ENCODE measurements around the gene AUTS2.

AUTS2 gene

GRCh38 chr7:69764681-69765080 is 166.4 kb downstream of the AUTS2 start:
- no peak overlapping the region for H3K4me3 ChIP-seq (ENCODE audit: low read depth, low read length)
- TF ChIP-seq, protein P1, sequence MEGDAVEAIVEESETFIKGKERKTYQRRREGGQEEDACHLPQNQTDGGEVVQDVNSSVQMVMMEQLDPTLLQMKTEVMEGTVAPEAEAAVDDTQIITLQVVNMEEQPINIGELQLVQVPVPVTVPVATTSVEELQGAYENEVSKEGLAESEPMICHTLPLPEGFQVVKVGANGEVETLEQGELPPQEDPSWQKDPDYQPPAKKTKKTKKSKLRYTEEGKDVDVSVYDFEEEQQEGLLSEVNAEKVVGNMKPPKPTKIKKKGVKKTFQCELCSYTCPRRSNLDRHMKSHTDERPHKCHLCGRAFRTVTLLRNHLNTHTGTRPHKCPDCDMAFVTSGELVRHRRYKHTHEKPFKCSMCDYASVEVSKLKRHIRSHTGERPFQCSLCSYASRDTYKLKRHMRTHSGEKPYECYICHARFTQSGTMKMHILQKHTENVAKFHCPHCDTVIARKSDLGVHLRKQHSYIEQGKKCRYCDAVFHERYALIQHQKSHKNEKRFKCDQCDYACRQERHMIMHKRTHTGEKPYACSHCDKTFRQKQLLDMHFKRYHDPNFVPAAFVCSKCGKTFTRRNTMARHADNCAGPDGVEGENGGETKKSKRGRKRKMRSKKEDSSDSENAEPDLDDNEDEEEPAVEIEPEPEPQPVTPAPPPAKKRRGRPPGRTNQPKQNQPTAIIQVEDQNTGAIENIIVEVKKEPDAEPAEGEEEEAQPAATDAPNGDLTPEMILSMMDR (IDR thresholded peaks at IDR 0.05; ENCODE audit: borderline replicate concordance, insufficient read depth, low read depth, low read length): no peak

DNA sequence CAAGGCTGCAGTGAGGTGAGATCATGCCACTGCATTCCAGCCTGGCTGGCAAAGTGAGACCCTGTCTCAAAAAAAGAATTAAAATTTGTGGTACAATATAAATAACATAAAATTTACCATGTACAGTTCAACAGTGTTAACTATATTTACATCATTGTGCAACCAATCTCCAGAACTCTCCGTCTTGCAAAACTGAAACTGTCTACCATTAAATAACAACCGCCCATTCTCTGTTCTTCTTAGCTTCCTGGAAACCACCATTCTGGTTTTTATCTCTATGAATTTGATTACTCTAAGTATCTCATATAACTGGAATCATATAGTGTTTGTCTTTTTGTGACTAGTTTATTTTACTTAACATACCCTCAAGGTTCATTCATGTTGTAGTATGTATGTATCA is 167.6 kb downstream of the AUTS2 start:
- no peak overlapping the region for H3K4me3 ChIP-seq (ENCODE audit: low read depth, low read length)
- TF ChIP-seq, protein P1 (IDR thresholded peaks at IDR 0.05; ENCODE audit: borderline replicate concordance, insufficient read depth, low read depth, low read length): no peak

- no peak overlapping the region for H3K4me3 ChIP-seq (ENCODE audit: low read depth, low read length)
- TF ChIP-seq, protein P1 (IDR thresholded peaks at IDR 0.05; ENCODE audit: borderline replicate concordance, insufficient read depth, low read depth, low read length): no peak
Measured at GRCh38 chr7:69768986-69769595, 170.8 kb downstream of the AUTS2 start.

DNA sequence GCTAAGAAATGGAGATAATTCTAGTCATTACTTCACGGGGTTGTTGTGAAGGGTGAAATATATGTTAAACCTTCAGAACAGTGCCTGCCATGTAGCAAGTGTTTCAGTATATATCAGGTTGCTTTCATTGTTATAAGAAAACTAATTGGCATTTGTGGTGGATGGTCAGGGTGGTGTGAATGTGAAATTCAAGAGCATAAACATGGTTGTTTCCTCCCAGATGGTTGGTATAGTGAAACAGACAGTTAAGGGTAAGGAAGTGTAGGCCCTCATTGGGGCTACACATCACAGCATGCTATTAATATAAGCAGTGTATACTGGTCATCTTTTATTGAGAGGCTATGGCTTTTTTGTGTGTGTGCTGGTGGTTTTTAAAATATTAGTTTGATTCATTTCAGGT is 171.6 kb downstream of the AUTS2 start:
- H3K4me3 ChIP-seq (ENCODE audit: low read depth, low read length): no peak overlapping the region
- TF ChIP-seq, protein P1 (IDR thresholded peaks at IDR 0.05; ENCODE audit: borderline replicate concordance, insufficient read depth, low read depth, low read length): no peak

- TF ChIP-seq, protein P1 (IDR thresholded peaks at IDR 0.05; ENCODE audit: borderline replicate concordance, insufficient read depth, low read depth, low read length): no peak
- H3K4me3 ChIP-seq (ENCODE audit: low read depth, low read length): no peak overlapping the region
Measured at GRCh38 chr7:69770613-69771012, 172.3 kb downstream of the AUTS2 start.

GRCh38 chr7:69772718-69773436 is 174.6 kb downstream of the AUTS2 start:
- TF ChIP-seq, protein P1 (IDR thresholded peaks at IDR 0.05; ENCODE audit: borderline replicate concordance, insufficient read depth, low read depth, low read length): no peak
- no peak overlapping the region for H3K4me3 ChIP-seq (ENCODE audit: low read depth, low read length)

Data from GM12875 (cell line).